ENCODE measurements around the gene OR52E1. TPM values are rescaled to one million over a fixed set of nuclear protein-coding genes. Genes with fewer than 3 reads are reported as not detected.
A peak's percentile ranks its signal among the peaks of the same experiment; 100 is the strongest.
"Not testable (repeated sequence)": the region's sequence is repeated elsewhere in the genome, so short reads cannot be mapped to it uniquely, and the experiment has no call there.

OR52E1 gene
- total and polyA plus RNA-seq, 9 of the 15 experiments (the other 6 are each of a cell fraction or from before 2014, with no cell fraction given): not detected

GRCh38 chr11:5058679-5059078 is 10.7 kb upstream of the OR52E1 start:
- DNase-seq (ENCODE audit: extremely low read depth in 1 of 4, low spot score in 3 of 4); POLR2A ChIA-PET; H3K4me1 ChIP-seq (replicated peaks in 1 of 2; ENCODE audit: control insufficient read depth in 2 of 2, insufficient read depth in 2 of 2, low read length in 2 of 2); CTCF ChIA-PET (ENCODE audit: low intra/inter-chr PET ratio); H3K9me1 ChIP-seq (ENCODE audit: control insufficient read depth, insufficient read depth, low read length); H4K20me1 ChIP-seq (replicated peaks; ENCODE audit: control insufficient read depth, insufficient read depth, low read length); FAIRE-seq; ATAC-seq; H3K27ac ChIP-seq (ENCODE audit: extremely low read depth, low read depth, low read length); H3K9me3 ChIP-seq (replicated peaks; ENCODE audit: control insufficient read depth, insufficient read depth, low read depth, low read length); H3K79me2 ChIP-seq (ENCODE audit: control insufficient read depth, insufficient read depth, low read length); intact Hi-C loops (cut with micrococcal nuclease); H3K36me3 ChIP-seq (ENCODE audit: control insufficient read depth, insufficient read depth, low read length); H3K4me3 ChIP-seq; BruUV-seq (replicated peaks); H3K4me2 ChIP-seq (ENCODE audit: insufficient read depth, low read length); H3K27me3 ChIP-seq (ENCODE audit: control insufficient read depth in 2 of 2, insufficient read depth in 2 of 2, low read length in 2 of 2); in situ Hi-C loops (cut with MboI); H3K9ac ChIP-seq (ENCODE audit: insufficient read depth in 1 of 2, low read depth in 2 of 2, low read length in 2 of 2): not testable (repeated sequence)
- peak overlapping the region; percentile 37; the same call in 1 of the 2 replicates for H2AFZ ChIP-seq (ENCODE audit: low read depth, low read length)
- WGBS (ENCODE audit: insufficient coverage, low coverage, missing lambda C conversion rate): 0% methylated on average over 5 of the region's 5 CpGs

- no peaks in the 10 kb centered on the region for H3K36me3 ChIP-seq (ENCODE audit: control insufficient read depth, insufficient read depth, low read length)
- ATAC-seq (no peak), DNase-seq (ENCODE audit: extremely low read depth in 1 of 4, low spot score in 3 of 4) (no peak), FAIRE-seq (no peak)
- CTCF ChIA-PET (ENCODE audit: low intra/inter-chr PET ratio): no interaction called here
- H3K9me1 ChIP-seq (ENCODE audit: control insufficient read depth, insufficient read depth, low read length): no peaks in the 10 kb centered on the region
- H3K27me3 ChIP-seq (ENCODE audit: control insufficient read depth in 2 of 2, insufficient read depth in 2 of 2, low read length in 2 of 2): peaks cover 3 to 8% of the 10 kb centered on the region in 2 experiments; a peak in 3 of 5 replicates
- peak within 1 kb of the TSS; percentile 37; the same call in 1 of the 2 replicates for H2AFZ ChIP-seq (ENCODE audit: low read depth, low read length)
- no peaks in the 10 kb centered on the region for H3K9me3 ChIP-seq (replicated peaks; ENCODE audit: control insufficient read depth, insufficient read depth, low read depth, low read length)
- H3K27ac ChIP-seq (ENCODE audit: extremely low read depth, low read depth, low read length): no peak within 1 kb of the TSS
- 0% methylated on average over 3 of the region's 3 CpGs for WGBS (ENCODE audit: insufficient coverage, low coverage, missing lambda C conversion rate)
- no TSS peak for BruUV-seq (replicated peaks)
- H3K4me1 ChIP-seq (replicated peaks in 1 of 2; ENCODE audit: control insufficient read depth in 2 of 2, insufficient read depth in 2 of 2, low read length in 2 of 2): no peaks in the 10 kb centered on the region
- no peak within 1 kb of the TSS for H3K9ac ChIP-seq (ENCODE audit: insufficient read depth in 1 of 2, low read depth in 2 of 2, low read length in 2 of 2)
- intact Hi-C loops (cut with micrococcal nuclease): no loop called here
- POLR2A ChIA-PET: no interaction called here
- in situ Hi-C loops (cut with MboI): no loop called here
- H4K20me1 ChIP-seq (replicated peaks; ENCODE audit: control insufficient read depth, insufficient read depth, low read length): no peaks in the 10 kb centered on the region
- H3K4me3 ChIP-seq: no peak within 1 kb of the TSS
- no peak within 1 kb of the TSS for H3K4me2 ChIP-seq (ENCODE audit: insufficient read depth, low read length)
- H3K79me2 ChIP-seq (ENCODE audit: control insufficient read depth, insufficient read depth, low read length): no peaks in the 10 kb centered on the region
- TF ChIP-seq FUS (optimal IDR thresholded peaks at IDR 0.05; ENCODE audit: low read depth, low read length): no peak
- no peak for TF ChIP-seq RBM14 (IDR thresholded peaks at IDR 0.05; ENCODE audit: borderline replicate concordance, insufficient read depth, low read depth, low read length)
- TF ChIP-seq ZNF551 (CRISPR knock-in tag; IDR thresholded peaks at IDR 0.05): no peak
- TF ChIP-seq ZBTB5 (IDR thresholded peaks at IDR 0.05): no peak
- no peak for TF ChIP-seq MAFK (IDR thresholded peaks at IDR 0.05; ENCODE audit: low read length)
Observed at GRCh38 chr11:5059391-5059790, 10.0 kb upstream of the OR52E1 start, which contains the start of gene OR52E2. Gene OR52E2 (minus strand): TSS chr11:5059627. CDS start chr11:5059627, 0 bp downstream.
